K562 (cell line): ENCODE data around the gene CRADD. TPM values are rescaled to one million over a fixed set of nuclear protein-coding genes. Genes with fewer than 3 reads are reported as not detected.

Experiments
- ATAC-seq: fragments of 200-7000 bp; cut with Tn5 transposase; 3 replicates; pipeline ENCODE4 v1.9.1; 2020; ENCODE audit warnings: moderate library complexity
- BruUV-seq: library from RNA; stranded (reverse); fragments of 400-500 nt; replicated peaks from 2 replicates; lab custom pipeline; 2021; lab: Mats Ljungman, UMichigan
- CTCF ChIA-PET: fragments of 300-600 bp; formaldehyde crosslinking; extraction: SDS; loops from one replicate; lab custom pipeline; 2021; ENCODE audit warnings: low intra/inter-chr PET ratio; lab: Yijun Ruan, JAX
- POLR2A ChIA-PET: fragments of 300-600, 350-650 bp; sonication (Branson Sonifier 250); formaldehyde crosslinking; extraction: SDS; loops from one replicate; lab custom pipeline; 2021; ENCODE audit warnings: antibody characterized with exemption, inconsistent platforms; lab: Yijun Ruan, JAX
- DNase-seq, 4 experiments: peaks; one replicate each; pipeline versions ENCODE4 v3.0.0 to v3.0.0-alpha.2; 2011 to 2018; ENCODE audit warnings: low spot score in 3 of 4, mixed read lengths in 3 of 4; ENCODE audit errors: extremely low read depth in 1 of 4
- FAIRE-seq: peaks from 2 replicates; lab custom pipeline; 2011; peaks lifted over from hg19 to GRCh38; lab: Jason Lieb, UNC
- H2AFZ ChIP-seq: 2 replicates; pipeline ENCODE4 v1.6.0; 2011; ENCODE audit warnings: low read depth, low read length, control low read depth, inconsistent platforms
- H3K27ac ChIP-seq: fragments of 200-600 bp; 3 replicates; pipeline ENCODE4 v1.8.0; 2011; ENCODE audit warnings: low read depth, mild to moderate bottlenecking, control low read depth, inconsistent platforms, low read length, moderate library complexity, mixed read lengths; ENCODE audit errors: extremely low read depth
- H3K27me3 ChIP-seq, 2 experiments: fragments of 300-600 bp in 1 of 2; 2 replicates in 1 of 2; 3 replicates in 1 of 2; pipeline versions ENCODE4 v1.6.0 to v1.8.0; 2011; ENCODE audit warnings: inconsistent platforms in 2 of 2, low read length in 2 of 2, mild to moderate bottlenecking in 1 of 2, mixed read lengths in 1 of 2, moderate library complexity in 1 of 2; ENCODE audit not compliant: control insufficient read depth in 2 of 2, insufficient read depth in 2 of 2
- H3K36me3 ChIP-seq: fragments of 300-600 bp; 3 replicates; pipeline ENCODE4 v1.8.0; 2011; ENCODE audit warnings: mild to moderate bottlenecking, low read length, inconsistent platforms; ENCODE audit not compliant: control insufficient read depth, insufficient read depth
- H3K4me1 ChIP-seq, 2 experiments: fragments of 200-600 bp in 1 of 2; replicated peaks in 1 of 2; 2 replicates in 1 of 2; 3 replicates in 1 of 2; pipeline versions ENCODE4 v1.5.1 to v1.8.0; 2011; ENCODE audit warnings: inconsistent platforms in 2 of 2, low read length in 2 of 2, mild to moderate bottlenecking in 1 of 2, mixed read lengths in 1 of 2, moderate library complexity in 1 of 2; ENCODE audit not compliant: control insufficient read depth in 2 of 2, insufficient read depth in 2 of 2
- H3K4me2 ChIP-seq: 2 replicates; pipeline ENCODE4 v1.6.1; 2011; ENCODE audit warnings: low read length, control low read depth, inconsistent platforms, mixed read lengths; ENCODE audit not compliant: insufficient read depth
- H3K4me3 ChIP-seq: fragments of 200-600 bp; sonication (generic), shearing (Covaris generic); 2 replicates; pipeline ENCODE4 v1.5.1; 2016; ENCODE audit warnings: control low read depth, inconsistent platforms
- H3K79me2 ChIP-seq: fragments of 200-600 bp; 3 replicates; pipeline ENCODE4 v1.8.0; 2011; ENCODE audit warnings: low read length, inconsistent platforms; ENCODE audit not compliant: control insufficient read depth, insufficient read depth
- H3K9ac ChIP-seq, 2 experiments: 2 replicates each; pipeline versions ENCODE4 v1.6.0 to v1.6.1; 2011; ENCODE audit warnings: low read depth in 2 of 2, low read length in 2 of 2, control low read depth in 1 of 2, inconsistent platforms in 1 of 2, mild to moderate bottlenecking in 1 of 2, mixed read lengths in 1 of 2; ENCODE audit not compliant: insufficient read depth in 1 of 2
- H3K9me1 ChIP-seq: one replicate; pipeline ENCODE4 v1.6.0; 2011; ENCODE audit warnings: inconsistent platforms, mild to moderate bottlenecking, low read length, moderate library complexity; ENCODE audit not compliant: control insufficient read depth, insufficient read depth
- H3K9me3 ChIP-seq: replicated peaks from 2 replicates; pipeline ENCODE4 v1.5.1; 2011; ENCODE audit warnings: low read depth, low read length, inconsistent platforms; ENCODE audit not compliant: control insufficient read depth, insufficient read depth
- H4K20me1 ChIP-seq: replicated peaks from 2 replicates; pipeline ENCODE4 v1.6.1; 2011; ENCODE audit warnings: low read length, inconsistent platforms, mixed read lengths; ENCODE audit not compliant: control insufficient read depth, insufficient read depth
- HLTF ChIP-seq: fragments of 450-650 bp; IDR thresholded peaks from 2 replicates; pipeline ENCODE4 v1.6.1; 2016
- PTTG1 ChIP-seq: fragments of 450-650 bp; IDR thresholded peaks from 2 replicates; pipeline ENCODE4 v1.6.1; 2016; ENCODE audit warnings: low read depth, mild to moderate bottlenecking, missing genetic modification characterization, missing compliant biosample characterization
- THAP12 ChIP-seq: fragments of 250-450 bp; sonication (Bioruptor Pico); IDR thresholded peaks from 2 replicates; pipeline ENCODE4 v1.9.0; 2021; ENCODE audit warnings: mild to moderate bottlenecking, inconsistent platforms
- ZFX ChIP-seq: sonication (generic); formaldehyde crosslinking; IDR thresholded peaks from 2 replicates; pipeline ENCODE4 v1.8.0; 2022; ENCODE audit warnings: mild to moderate bottlenecking, missing genetic modification reagents, moderate library complexity
- ZNF12 ChIP-seq: sonication (generic); formaldehyde crosslinking; IDR thresholded peaks from 2 replicates; pipeline ENCODE4 v1.4.0; 2020; ENCODE audit warnings: mild to moderate bottlenecking, missing genetic modification reagents
- WGBS: fragments of 100-300 bp; shearing (Covaris generic); methylation state at CpG from one replicate; pipeline ENCODE4 v1.1.6; 2016; ENCODE audit warnings: low coverage, mixed read lengths; ENCODE audit not compliant: insufficient coverage; ENCODE audit errors: missing lambda C conversion rate; 5-methylcytosine and 5-hydroxymethylcytosine counted together
- in situ Hi-C: fragments of 300-500 bp; cut with MboI; formaldehyde crosslinking; loops from 4 replicates; pipeline ENCODE4 v1.15.0; 2018; ENCODE audit warnings: inconsistent platforms, mixed read lengths
- intact Hi-C: fragments of 100-400 bp; cut with micrococcal nuclease; formaldehyde crosslinking; loops from 2 replicates; pipeline ENCODE4 v1.14.2; 2022
- polyA plus RNA-seq, 8 experiments: library from polyadenylated mRNA; depleted of rRNA in 4 of 8; stranded (reverse) in 5 of 8; unstranded in 3 of 8; fragments of >200 nt; fragmentation: Nextera tagmentation in 2 of 8; fragmentation: Illumina TruSeq in 1 of 8; extraction: Ambion mirVana in 2 of 8; extraction: Trizol in 1 of 8; gene quantifications; 2 replicates each; pipeline versions ENCODE4 v1.2.1 to v1.2.3, GENCODE V29; 2011 to 2014; ENCODE audit warnings: inconsistent platforms in 1 of 8, missing spikeins in 1 of 8
- total RNA-seq, 7 experiments: library from RNA; depleted of rRNA in 6 of 7; stranded (reverse); fragments of >200 nt in 6 of 7; fragmentation: Illumina TruSeq in 2 of 7; extraction: Trizol in 2 of 7; gene quantifications; 2 replicates each; pipeline versions ENCODE4 v1.2.1 to v1.2.3, GENCODE V29; 2011 to 2021; ENCODE audit warnings: low replicate concordance in 1 of 7

The CRADD gene
- total and polyA plus RNA-seq, 9 of the 15 experiments (the other 6 are each of a cell fraction or from before 2014, with no cell fraction given) = 20.5 to 41.1 (median 25.9) TPM

GRCh38 chr12:93676408-93677194 lies 574 bp upstream of the CRADD start (continued):
- TF ChIP-seq THAP12 (CRISPR knock-in tag) (0 out of 2 replicates have a peak, but pooled peaks have one; percentile 32), PTTG1 (tag) (no peak), ZNF12 (CRISPR knock-in tag) (no peak)

GRCh38 chr12:93678779-93679178 lies 1.6 kb downstream of the CRADD start:
- CTCF ChIA-PET = interaction anchor here (0.6 kb wide), 1 partner anchor 245 kb away, joined by 3 read pairs; no protein-coding TSS in a partner anchor
- ATAC-seq = no peak
- peak overlapping the region; percentile 95; the same call in 1 of the 3 replicates for H3K27ac ChIP-seq
- WGBS = 65% methylated on average over 5 of the region's 5 CpGs
- H3K36me3 ChIP-seq = peaks cover 8% of the 10 kb centered on the region; the same call in 2 of the 3 replicates
- peaks cover 62% of the 10 kb centered on the region for H3K79me2 ChIP-seq
- peaks cover 20 to 43% of the 10 kb centered on the region in 2 experiments for H3K4me1 ChIP-seq
- H3K9ac ChIP-seq = peak overlapping the region; percentile 52 to 95; a peak in 3 of 4 replicates
- H3K4me2 ChIP-seq = peak overlapping the region; percentile 94
- no peaks in the 10 kb centered on the region for H3K9me1 ChIP-seq
- no peaks in the 10 kb centered on the region for H3K9me3 ChIP-seq
- TF ChIP-seq ZFX (CRISPR knock-in tag) (peak; percentile 63), HLTF (no peak)
- no peaks in the 10 kb centered on the region for H3K27me3 ChIP-seq
- H3K4me3 ChIP-seq = no peak overlapping the region
- BruUV-seq = no TSS peak
- no peak for FAIRE-seq
- intact Hi-C loops (loop anchor here (5.0 kb wide), 2 partner anchors 79 to 86 kb away; no protein-coding TSS in a partner anchor), in situ Hi-C loops (no loop called here)
- POLR2A ChIA-PET = interaction anchor here (0.7 to 1.7 kb wide), 6 partner anchors 8 to 665 kb away, joined by 3 to 4 read pairs (median 3); no protein-coding TSS in a partner anchor
- H4K20me1 ChIP-seq = no peaks in the 10 kb centered on the region
- no peak for DNase-seq
- peak overlapping the region; percentile 96; the same call in 1 of the 2 replicates for H2AFZ ChIP-seq
